ENCODE results near the gene BRK1. TPM values are rescaled to one million over a fixed set of nuclear protein-coding genes. Genes with fewer than 3 reads are reported as not detected.

Gene BRK1
- total RNA-seq, 2 donors from 2014 or later = 118 to 126 TPM

Other genes with a start within 250 kb of the BRK1 start
- 1 to 10 TPM in 1 of 2 donors, not detected in 1; 3.5 TPM for gene CIDEC, start 235.4 kb upstream of the BRK1 start, total RNA-seq
- 10 to 100 TPM; 37.0 to 61.5 TPM for gene JAGN1, start 225.1 kb upstream of the BRK1 start, total RNA-seq
- 10 to 100 TPM; 10.1 to 28.2 TPM for gene IL17RE, start 212.8 kb upstream of the BRK1 start, total RNA-seq
- 100 to 1,000 TPM in 1 of 2 donors, 10 to 100 TPM in 1; 80.7 to 152 TPM for gene IL17RC, start 198.6 kb upstream of the BRK1 start, total RNA-seq
- 10 to 100 TPM; 46.9 to 64.9 TPM for gene CRELD1, start 181.8 kb upstream of the BRK1 start, total RNA-seq
- 10 to 100 TPM in 1 of 2 donors, 1 to 10 TPM in 1; 8.9 to 10.1 TPM for gene PRRT3, start 163.3 kb upstream of the BRK1 start, total RNA-seq
- 100 to 1,000 TPM in 1 of 2 donors, 10 to 100 TPM in 1; 69.9 to 102 TPM for gene EMC3, start 128.8 kb upstream of the BRK1 start, total RNA-seq
- gene FANCD2, start 89.2 kb upstream of the BRK1 start, total RNA-seq = 10 to 100 TPM in 1 of 2 donors, 1 to 10 TPM in 1; 7.6 to 13.2 TPM
- 1 to 10 TPM; 1.1 to 2.3 TPM for gene FANCD2OS, start 7.4 kb upstream of the BRK1 start, total RNA-seq
- gene VHL, start 26.1 kb downstream of the BRK1 start, total RNA-seq = 10 to 100 TPM; 59.5 to 67.7 TPM
- 1 to 10 TPM; 5.1 to 7.6 TPM for gene IRAK2, start 49.2 kb downstream of the BRK1 start, total RNA-seq
- 10 to 100 TPM; 25.4 to 27.1 TPM for gene TATDN2, start 132.8 kb downstream of the BRK1 start, total RNA-seq
- 1 to 10 TPM in 1 of 2 donors, not detected in 1; 3.0 TPM for gene GHRL, start 177.3 kb downstream of the BRK1 start, total RNA-seq
- 100 to 1,000 TPM; 108 to 117 TPM for gene SEC13, start 205.4 kb downstream of the BRK1 start, total RNA-seq